HCT116 (cell line): Measurements from ENCODE around the gene FERD3L. TPM values are rescaled to one million over a fixed set of nuclear protein-coding genes. Genes with fewer than 3 reads are reported as not detected.

ENCODE experiments used
- ATAC-seq: fragments of 200-7000 bp; cut with Tn5 transposase; 2 replicates; pipeline ENCODE4 v1.9.1; 2020; ENCODE audit warnings: mild to moderate bottlenecking, moderate library complexity
- BruUV-seq: library from RNA; stranded (reverse); fragments of 400-500 nt; replicated peaks from 2 replicates; lab custom pipeline; 2021; lab: Mats Ljungman, UMichigan
- CTCF ChIA-PET: fragments of 300-600 bp; sonication (Branson Sonifier 250); formaldehyde crosslinking; loops from one replicate; lab custom pipeline; 2021; ENCODE audit warnings: antibody characterized with exemption; lab: Charles Lee
- POLR2A ChIA-PET: fragments of 300-600, 350-600 bp; sonication (Branson Sonifier 250); formaldehyde crosslinking; loops from one replicate; lab custom pipeline; 2021; ENCODE audit warnings: antibody characterized with exemption; lab: Charles Lee
- RAD21 ChIA-PET, 2 experiments: fragments of 300-600 bp; sonication (Branson Sonifier 250); formaldehyde crosslinking; loops; one replicate each; lab custom pipeline; 2023; ENCODE audit warnings: low total read pairs in 2 of 2; ENCODE audit not compliant: uncharacterized antibody in 2 of 2, unreplicated experiment in 2 of 2, low non-redundant PET in 1 of 2; lab: Charles Lee
- DNase-seq: peaks from one replicate; pipeline ENCODE4 v3.0.0-alpha.2; 2010; ENCODE audit warnings: low read depth, low spot score
- H2AFZ ChIP-seq: fragments of 200-600 bp; shearing (Covaris generic), sonication (generic); 2 replicates; pipeline ENCODE4 v1.6.1; 2017; ENCODE audit warnings: low read depth, mixed run types, mixed read lengths, antibody characterized with exemption, low read length; ENCODE audit not compliant: poor library complexity, severe bottlenecking
- H3K27ac ChIP-seq: 2 replicates; pipeline ENCODE4 v1.5.1; 2012; ENCODE audit warnings: low read depth, low read length
- H3K27me3 ChIP-seq: fragments of 200-600 bp; sonication (generic); 2 replicates; pipeline ENCODE4 v1.6.1; 2016; ENCODE audit warnings: mixed run types, low read length, mixed read lengths; ENCODE audit not compliant: insufficient read depth
- H3K36me3 ChIP-seq, 2 experiments: fragments of 200-500 bp in 1 of 2; fragments of 200-600 bp in 1 of 2; sonication (Bioruptor generic) in 1 of 2; sonication (generic) in 1 of 2; 2 replicates each; pipeline versions ENCODE4 v1.5.1 to v1.6.1; 2014 to 2016; ENCODE audit warnings: low read length in 2 of 2, inconsistent platforms in 1 of 2, mixed read lengths in 1 of 2, mixed run types in 1 of 2; ENCODE audit not compliant: insufficient read depth in 2 of 2, control insufficient read depth in 1 of 2
- H3K4me1 ChIP-seq, 2 experiments: fragments of 200-600 bp in 1 of 2; sonication (generic) in 1 of 2; 2 replicates each; pipeline versions ENCODE4 v1.5.1 to v1.6.1; 2012 to 2017; ENCODE audit warnings: low read length in 2 of 2, inconsistent platforms in 1 of 2, mild to moderate bottlenecking in 1 of 2, mixed read lengths in 1 of 2, mixed run types in 1 of 2, moderate library complexity in 1 of 2; ENCODE audit not compliant: insufficient read depth in 2 of 2, control insufficient read depth in 1 of 2
- H3K4me2 ChIP-seq: fragments of 200-600 bp; sonication (generic); 2 replicates; pipeline ENCODE4 v1.6.1; 2017; ENCODE audit warnings: mixed run types, low read length, mixed read lengths
- H3K4me3 ChIP-seq, 2 experiments: fragments of 200-600 bp in 1 of 2; sonication (generic) in 1 of 2; replicated peaks in 1 of 2; 2 replicates each; pipeline ENCODE4 v1.5.1; 2011 to 2016; ENCODE audit warnings: low read length in 2 of 2, control low read depth in 1 of 2, low read depth in 1 of 2, mild to moderate bottlenecking in 1 of 2, mixed read lengths in 1 of 2, mixed run types in 1 of 2
- H3K79me2 ChIP-seq: fragments of 200-600 bp; sonication (generic); 2 replicates; pipeline ENCODE4 v1.6.1; 2017; ENCODE audit warnings: mild to moderate bottlenecking, mixed run types, low read length, moderate library complexity, mixed read lengths; ENCODE audit not compliant: insufficient read depth
- H3K9ac ChIP-seq: fragments of 200-600 bp; sonication (generic); 2 replicates; pipeline ENCODE4 v1.6.1; 2016; ENCODE audit warnings: low read length, mixed read lengths
- H3K9me2 ChIP-seq: fragments of 200-600 bp; sonication (generic), shearing (Covaris generic); 2 replicates; pipeline ENCODE4 v1.6.1; 2017; ENCODE audit warnings: mixed run types, mild to moderate bottlenecking, moderate library complexity; ENCODE audit not compliant: insufficient read depth
- H3K9me3 ChIP-seq, 2 experiments: fragments of 200-500 bp in 1 of 2; fragments of 200-600 bp in 1 of 2; sonication (Bioruptor generic) in 1 of 2; sonication (generic) in 1 of 2; 2 replicates each; pipeline ENCODE4 v1.6.1; 2014 to 2017; ENCODE audit warnings: low read length in 2 of 2, mixed read lengths in 2 of 2, inconsistent platforms in 1 of 2, low read depth in 1 of 2, mild to moderate bottlenecking in 1 of 2, mixed run types in 1 of 2, moderate library complexity in 1 of 2; ENCODE audit not compliant: control insufficient read depth in 1 of 2, insufficient read depth in 1 of 2
- H4K20me1 ChIP-seq: fragments of 200-600 bp; sonication (generic), shearing (Covaris generic); 2 replicates; pipeline ENCODE4 v1.6.1; 2017; ENCODE audit warnings: mixed run types, mild to moderate bottlenecking, moderate library complexity; ENCODE audit not compliant: insufficient read depth
- CBX3 ChIP-seq: IDR thresholded peaks from 2 replicates; pipeline ENCODE4 v1.6.1; 2012; ENCODE audit warnings: low read depth
- CEBPB ChIP-seq: IDR thresholded peaks from 2 replicates; pipeline ENCODE4 v1.6.1; 2012; ENCODE audit warnings: low read depth
- ELF1 ChIP-seq: IDR thresholded peaks from 2 replicates; pipeline ENCODE4 v1.6.1; 2012; ENCODE audit warnings: low read depth, borderline replicate concordance
- EZH2 ChIP-seq: fragments of 200-600 bp; sonication (generic); IDR thresholded peaks from 2 replicates; pipeline ENCODE4 v1.6.1; 2017; ENCODE audit warnings: antibody characterized with exemption, mixed run types
- FOSL1 ChIP-seq: IDR thresholded peaks from 2 replicates; pipeline ENCODE4 v1.6.1; 2012; ENCODE audit warnings: low read depth
- JUND ChIP-seq: IDR thresholded peaks from 2 replicates; pipeline ENCODE4 v1.6.1; 2012
- POLR2A ChIP-seq: IDR thresholded peaks from 2 replicates; pipeline ENCODE4 v1.7.0; 2011; ENCODE audit warnings: borderline replicate concordance; ENCODE audit not compliant: insufficient read depth, insufficient read length; ENCODE audit errors: extremely low read depth
- RAD21 ChIP-seq: IDR thresholded peaks from 2 replicates; pipeline ENCODE4 v1.6.1; 2012; ENCODE audit warnings: low read depth, mild to moderate bottlenecking
- SIN3A ChIP-seq: IDR thresholded peaks from 2 replicates; pipeline ENCODE4 v1.6.1; 2012; ENCODE audit warnings: low read depth
- SP1 ChIP-seq: IDR thresholded peaks from 2 replicates; pipeline ENCODE4 v1.6.1; 2012; ENCODE audit warnings: low read depth
- SRF ChIP-seq: IDR thresholded peaks from 2 replicates; pipeline ENCODE4 v1.6.1; 2012; ENCODE audit warnings: low read depth
- TCF7L2 ChIP-seq: IDR thresholded peaks from 2 replicates; pipeline ENCODE4 v1.7.0; 2011; ENCODE audit warnings: borderline replicate concordance, inconsistent platforms; ENCODE audit not compliant: insufficient read depth, insufficient read length; ENCODE audit errors: extremely low read depth
- YY1 ChIP-seq: IDR thresholded peaks from 2 replicates; pipeline ENCODE4 v1.6.1; 2011; ENCODE audit warnings: low read length, low read depth, moderate library complexity, mild to moderate bottlenecking; ENCODE audit not compliant: insufficient replicate concordance; ENCODE audit errors: extremely low read depth
- ZNF274 ChIP-seq: fragments of 200-500 bp; sonication (Bioruptor generic); IDR thresholded peaks from 2 replicates; pipeline ENCODE4 v1.6.1; 2014; ENCODE audit warnings: mild to moderate bottlenecking, low read depth, low read length, inconsistent platforms
- intact Hi-C: fragments of 100-400 bp; cut with micrococcal nuclease; formaldehyde crosslinking; loops from 2 replicates; pipeline ENCODE4 v1.10.0; 2022
- total RNA-seq: library from RNA; stranded (reverse); gene quantifications from one replicate; pipeline ENCODE4 v1.2.1, GENCODE V29; 2021; ENCODE audit not compliant: unreplicated experiment
- TF ChIP-seq, protein P1 (sequence below), 3 experiments: fragments of 200-600 bp in 1 of 3; sonication (generic) in 1 of 3; IDR thresholded peaks in 2 of 3; conservative IDR thresholded peaks in 1 of 3; 2 replicates each; pipeline ENCODE4 v1.5.1; 2012 to 2017; ENCODE audit warnings: low read depth in 2 of 3, low read length in 2 of 3, antibody characterized with exemption in 1 of 3, borderline replicate concordance in 1 of 3, control low read depth in 1 of 3, mild to moderate bottlenecking in 1 of 3, mixed read lengths in 1 of 3, mixed run types in 1 of 3, moderate library complexity in 1 of 3; ENCODE audit not compliant: insufficient read depth in 1 of 3
- TF ChIP-seq, protein P2 (sequence below): IDR thresholded peaks from 2 replicates; pipeline ENCODE4 v1.6.1; 2011; ENCODE audit warnings: mild to moderate bottlenecking, low read length, moderate library complexity; ENCODE audit not compliant: insufficient replicate concordance; ENCODE audit errors: extremely low read depth
- TF ChIP-seq, protein P3 (sequence below): IDR thresholded peaks from 2 replicates; pipeline ENCODE4 v1.6.1; 2012; ENCODE audit warnings: low read depth
- TF ChIP-seq, protein P4 (sequence below): IDR thresholded peaks from 2 replicates; pipeline ENCODE4 v1.6.1; 2012
- TF ChIP-seq, protein P5 (sequence below): IDR thresholded peaks from 2 replicates; pipeline ENCODE4 v1.6.1; 2012

Gene FERD3L
- total RNA-seq, 1 experiment from 2014 or later, result not detected

DNA sequence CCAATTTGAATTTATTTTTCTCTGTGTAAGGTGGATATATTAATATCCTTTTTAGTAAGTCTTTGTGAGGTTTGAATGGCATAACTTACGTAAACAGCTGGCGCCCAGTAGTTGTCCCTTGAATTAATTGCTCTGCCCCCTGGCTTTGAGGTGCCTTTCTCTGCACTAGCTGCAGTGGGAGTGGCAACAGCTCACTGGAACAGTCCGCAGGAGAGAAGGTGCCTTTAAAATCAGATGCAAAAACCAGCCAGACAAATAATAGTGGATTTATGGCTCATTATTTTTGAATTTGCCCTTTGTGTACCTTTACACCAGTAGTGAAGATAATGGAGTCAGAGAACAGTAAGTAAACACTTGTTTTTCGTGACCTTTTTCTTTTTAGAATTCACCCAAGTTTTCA is 11.8 kb downstream of the FERD3L start:
- POLR2A ChIA-PET, result no interaction called here
- no peaks in the 10 kb centered on the region for H3K79me2 ChIP-seq
- TF ChIP-seq, protein P1, sequence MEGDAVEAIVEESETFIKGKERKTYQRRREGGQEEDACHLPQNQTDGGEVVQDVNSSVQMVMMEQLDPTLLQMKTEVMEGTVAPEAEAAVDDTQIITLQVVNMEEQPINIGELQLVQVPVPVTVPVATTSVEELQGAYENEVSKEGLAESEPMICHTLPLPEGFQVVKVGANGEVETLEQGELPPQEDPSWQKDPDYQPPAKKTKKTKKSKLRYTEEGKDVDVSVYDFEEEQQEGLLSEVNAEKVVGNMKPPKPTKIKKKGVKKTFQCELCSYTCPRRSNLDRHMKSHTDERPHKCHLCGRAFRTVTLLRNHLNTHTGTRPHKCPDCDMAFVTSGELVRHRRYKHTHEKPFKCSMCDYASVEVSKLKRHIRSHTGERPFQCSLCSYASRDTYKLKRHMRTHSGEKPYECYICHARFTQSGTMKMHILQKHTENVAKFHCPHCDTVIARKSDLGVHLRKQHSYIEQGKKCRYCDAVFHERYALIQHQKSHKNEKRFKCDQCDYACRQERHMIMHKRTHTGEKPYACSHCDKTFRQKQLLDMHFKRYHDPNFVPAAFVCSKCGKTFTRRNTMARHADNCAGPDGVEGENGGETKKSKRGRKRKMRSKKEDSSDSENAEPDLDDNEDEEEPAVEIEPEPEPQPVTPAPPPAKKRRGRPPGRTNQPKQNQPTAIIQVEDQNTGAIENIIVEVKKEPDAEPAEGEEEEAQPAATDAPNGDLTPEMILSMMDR (IDR thresholded peaks at IDR 0.05 in 2 of 3, conservative IDR thresholded peaks at IDR 0.05 in 1 of 3; ENCODE audit: borderline replicate concordance in 1 of 3, insufficient read depth in 1 of 3, low read depth in 2 of 3, low read length in 2 of 3), result no peak
- TF ChIP-seq, protein P2, sequence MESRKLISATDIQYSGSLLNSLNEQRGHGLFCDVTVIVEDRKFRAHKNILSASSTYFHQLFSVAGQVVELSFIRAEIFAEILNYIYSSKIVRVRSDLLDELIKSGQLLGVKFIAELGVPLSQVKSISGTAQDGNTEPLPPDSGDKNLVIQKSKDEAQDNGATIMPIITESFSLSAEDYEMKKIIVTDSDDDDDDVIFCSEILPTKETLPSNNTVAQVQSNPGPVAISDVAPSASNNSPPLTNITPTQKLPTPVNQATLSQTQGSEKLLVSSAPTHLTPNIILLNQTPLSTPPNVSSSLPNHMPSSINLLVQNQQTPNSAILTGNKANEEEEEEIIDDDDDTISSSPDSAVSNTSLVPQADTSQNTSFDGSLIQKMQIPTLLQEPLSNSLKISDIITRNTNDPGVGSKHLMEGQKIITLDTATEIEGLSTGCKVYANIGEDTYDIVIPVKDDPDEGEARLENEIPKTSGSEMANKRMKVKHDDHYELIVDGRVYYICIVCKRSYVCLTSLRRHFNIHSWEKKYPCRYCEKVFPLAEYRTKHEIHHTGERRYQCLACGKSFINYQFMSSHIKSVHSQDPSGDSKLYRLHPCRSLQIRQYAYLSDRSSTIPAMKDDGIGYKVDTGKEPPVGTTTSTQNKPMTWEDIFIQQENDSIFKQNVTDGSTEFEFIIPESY, result no peak
- TF ChIP-seq YY1 (no peak), TCF7L2 (no peak), FOSL1 (no peak), POLR2A (no peak), JUND (no peak), RAD21 (no peak), SIN3A (no peak), SRF (no peak), ZNF274 (no peak), SP1 (no peak), ELF1 (no peak), CBX3 (no peak), EZH2 (no peak), CEBPB (no peak)
- TF ChIP-seq, protein P3, sequence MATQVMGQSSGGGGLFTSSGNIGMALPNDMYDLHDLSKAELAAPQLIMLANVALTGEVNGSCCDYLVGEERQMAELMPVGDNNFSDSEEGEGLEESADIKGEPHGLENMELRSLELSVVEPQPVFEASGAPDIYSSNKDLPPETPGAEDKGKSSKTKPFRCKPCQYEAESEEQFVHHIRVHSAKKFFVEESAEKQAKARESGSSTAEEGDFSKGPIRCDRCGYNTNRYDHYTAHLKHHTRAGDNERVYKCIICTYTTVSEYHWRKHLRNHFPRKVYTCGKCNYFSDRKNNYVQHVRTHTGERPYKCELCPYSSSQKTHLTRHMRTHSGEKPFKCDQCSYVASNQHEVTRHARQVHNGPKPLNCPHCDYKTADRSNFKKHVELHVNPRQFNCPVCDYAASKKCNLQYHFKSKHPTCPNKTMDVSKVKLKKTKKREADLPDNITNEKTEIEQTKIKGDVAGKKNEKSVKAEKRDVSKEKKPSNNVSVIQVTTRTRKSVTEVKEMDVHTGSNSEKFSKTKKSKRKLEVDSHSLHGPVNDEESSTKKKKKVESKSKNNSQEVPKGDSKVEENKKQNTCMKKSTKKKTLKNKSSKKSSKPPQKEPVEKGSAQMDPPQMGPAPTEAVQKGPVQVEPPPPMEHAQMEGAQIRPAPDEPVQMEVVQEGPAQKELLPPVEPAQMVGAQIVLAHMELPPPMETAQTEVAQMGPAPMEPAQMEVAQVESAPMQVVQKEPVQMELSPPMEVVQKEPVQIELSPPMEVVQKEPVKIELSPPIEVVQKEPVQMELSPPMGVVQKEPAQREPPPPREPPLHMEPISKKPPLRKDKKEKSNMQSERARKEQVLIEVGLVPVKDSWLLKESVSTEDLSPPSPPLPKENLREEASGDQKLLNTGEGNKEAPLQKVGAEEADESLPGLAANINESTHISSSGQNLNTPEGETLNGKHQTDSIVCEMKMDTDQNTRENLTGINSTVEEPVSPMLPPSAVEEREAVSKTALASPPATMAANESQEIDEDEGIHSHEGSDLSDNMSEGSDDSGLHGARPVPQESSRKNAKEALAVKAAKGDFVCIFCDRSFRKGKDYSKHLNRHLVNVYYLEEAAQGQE, result no peak
- TF ChIP-seq, protein P4, sequence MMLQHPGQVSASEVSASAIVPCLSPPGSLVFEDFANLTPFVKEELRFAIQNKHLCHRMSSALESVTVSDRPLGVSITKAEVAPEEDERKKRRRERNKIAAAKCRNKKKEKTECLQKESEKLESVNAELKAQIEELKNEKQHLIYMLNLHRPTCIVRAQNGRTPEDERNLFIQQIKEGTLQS, result no peak
- TF ChIP-seq, protein P5, sequence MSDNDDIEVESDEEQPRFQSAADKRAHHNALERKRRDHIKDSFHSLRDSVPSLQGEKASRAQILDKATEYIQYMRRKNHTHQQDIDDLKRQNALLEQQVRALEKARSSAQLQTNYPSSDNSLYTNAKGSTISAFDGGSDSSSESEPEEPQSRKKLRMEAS, result no peak
- H3K9me3 ChIP-seq, result no peaks in the 10 kb centered on the region
- RAD21 ChIA-PET, result no interaction called here
- DNase-seq (no peak), ATAC-seq (no peak)
- H3K4me3 ChIP-seq, result no peak overlapping the region
- no peaks in the 10 kb centered on the region for H3K27me3 ChIP-seq
- H3K36me3 ChIP-seq, result no peaks in the 10 kb centered on the region
- H4K20me1 ChIP-seq, result no peaks in the 10 kb centered on the region
- H3K4me2 ChIP-seq, result no peak overlapping the region
- H2AFZ ChIP-seq, result no peak overlapping the region
- H3K27ac ChIP-seq, result no peak overlapping the region
- BruUV-seq, result no TSS peak
- no peak overlapping the region for H3K9ac ChIP-seq
- CTCF ChIA-PET, result interaction anchor here (1.2 kb wide), 1 partner anchor 11 kb away, joined by 3 read pairs; no protein-coding TSS in a partner anchor
- intact Hi-C loops, result no loop called here
- no peaks in the 10 kb centered on the region for H3K9me2 ChIP-seq
- H3K4me1 ChIP-seq, result no peaks in the 10 kb centered on the region
